Activated T-cell treated with anti-CD3 and anti-CD28 coated beads for 24 hours (primary cell): ENCODE results near the gene MCFD2.
"Not testable (repeated sequence)": the region's sequence is repeated elsewhere in the genome, so short reads cannot be mapped to it uniquely, and the experiment has no call there.

ENCODE experiments used
- DNase-seq: peaks from one replicate; pipeline ENCODE4 v3.0.0-alpha.2; 2020; ENCODE audit warnings: low read depth

The MCFD2 gene

DNA sequence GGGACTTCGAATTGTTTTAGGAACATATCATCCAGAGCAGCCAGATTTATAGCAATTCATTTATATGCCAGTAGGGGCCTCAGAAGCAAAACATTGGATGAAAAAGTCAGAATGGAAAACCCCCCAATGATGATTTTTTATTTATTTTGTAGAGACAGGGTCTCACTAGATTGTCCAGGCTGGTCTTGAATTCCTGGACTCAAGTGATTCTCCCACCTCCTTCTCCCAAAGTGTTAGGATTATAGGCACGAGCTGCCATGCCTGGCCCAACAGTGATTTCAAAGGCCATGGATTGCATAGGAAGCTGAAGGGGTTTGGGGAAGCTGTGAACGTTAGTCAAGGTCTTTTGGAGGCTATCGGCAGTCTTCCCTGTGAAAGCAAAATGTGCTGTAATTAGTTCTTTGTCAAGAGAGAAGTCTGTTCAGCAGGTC, 21.9 kb upstream of the MCFD2 start:
- DNase-seq = no peak

DNA sequence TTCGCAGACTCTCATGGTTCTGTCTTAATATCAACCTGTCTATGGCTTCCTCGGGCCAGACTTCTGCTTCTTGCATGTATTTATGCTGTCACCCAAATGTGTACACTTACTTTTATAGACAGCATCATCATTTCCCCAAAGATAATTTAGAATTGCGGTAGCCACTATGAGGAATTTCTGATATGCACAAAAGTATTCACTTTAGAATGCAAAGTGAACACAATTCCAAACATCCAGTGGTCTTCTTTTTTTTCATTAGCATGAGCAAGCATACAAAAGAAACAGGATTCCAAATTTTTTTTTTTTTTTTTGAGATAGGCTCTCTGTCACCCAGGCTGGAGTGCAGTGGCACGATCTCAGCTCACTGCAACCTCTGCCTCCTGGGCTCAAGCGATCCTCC, 21.0 kb upstream of the MCFD2 start:
- no peak for DNase-seq

DNA sequence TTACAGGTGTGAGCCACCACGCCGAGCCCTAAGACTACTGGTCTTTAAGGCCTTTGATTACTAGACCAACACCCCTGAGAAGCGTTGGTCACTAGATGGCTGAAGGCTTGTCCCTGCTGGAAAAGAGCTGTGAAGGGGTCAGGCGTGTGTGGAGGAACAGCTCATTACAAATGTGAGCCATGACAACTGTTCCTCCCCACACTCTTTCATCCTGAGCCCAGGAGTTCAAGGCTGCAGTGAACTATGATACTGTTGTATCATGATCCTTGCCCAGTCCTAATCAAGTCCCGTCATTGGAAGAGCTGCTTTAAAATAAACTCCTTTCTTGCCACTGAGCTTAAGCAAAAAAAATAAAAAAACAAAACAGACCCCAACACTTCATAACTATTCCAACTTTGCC, 19.5 kb upstream of the MCFD2 start:
- no peak for DNase-seq

DNA sequence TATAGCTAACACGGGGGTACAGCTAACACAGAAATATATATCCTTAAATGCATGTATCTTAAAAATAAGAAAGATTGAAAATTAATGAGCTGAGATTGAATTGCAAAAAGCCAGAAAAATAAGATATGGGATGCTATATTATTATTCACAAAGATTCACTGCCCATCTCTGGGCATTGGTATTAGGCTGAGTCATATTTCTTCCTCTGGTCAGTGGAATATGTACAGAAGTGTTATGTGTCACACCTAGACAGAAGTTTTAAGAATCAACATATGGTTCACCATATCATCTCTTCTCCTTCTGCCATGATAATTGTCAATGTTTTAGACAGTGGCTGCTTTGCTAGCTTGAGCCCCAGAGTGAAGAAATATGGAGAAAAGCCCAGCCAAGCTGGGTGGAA, 14.0 kb upstream of the MCFD2 start:
- no peak for DNase-seq

DNA sequence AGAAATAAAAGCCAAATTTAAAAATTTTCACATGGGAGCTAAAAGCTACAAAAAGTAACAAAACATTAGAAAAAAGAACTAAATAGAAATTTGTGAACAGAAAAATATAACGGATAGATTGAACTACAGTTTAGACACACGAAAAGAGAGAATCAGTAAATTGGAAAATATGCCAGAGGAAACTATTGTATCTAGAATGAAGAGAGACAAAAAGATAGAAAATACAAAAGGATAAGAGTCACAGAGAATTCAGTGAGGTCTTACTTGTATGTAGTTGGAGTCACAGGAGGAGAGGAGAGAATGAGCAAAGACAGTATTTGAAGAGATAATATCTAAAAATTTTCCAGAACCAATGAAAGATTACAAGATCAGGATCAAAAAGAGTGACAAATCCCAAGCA, 11.3 kb upstream of the MCFD2 start:
- DNase-seq = no peak

DNA sequence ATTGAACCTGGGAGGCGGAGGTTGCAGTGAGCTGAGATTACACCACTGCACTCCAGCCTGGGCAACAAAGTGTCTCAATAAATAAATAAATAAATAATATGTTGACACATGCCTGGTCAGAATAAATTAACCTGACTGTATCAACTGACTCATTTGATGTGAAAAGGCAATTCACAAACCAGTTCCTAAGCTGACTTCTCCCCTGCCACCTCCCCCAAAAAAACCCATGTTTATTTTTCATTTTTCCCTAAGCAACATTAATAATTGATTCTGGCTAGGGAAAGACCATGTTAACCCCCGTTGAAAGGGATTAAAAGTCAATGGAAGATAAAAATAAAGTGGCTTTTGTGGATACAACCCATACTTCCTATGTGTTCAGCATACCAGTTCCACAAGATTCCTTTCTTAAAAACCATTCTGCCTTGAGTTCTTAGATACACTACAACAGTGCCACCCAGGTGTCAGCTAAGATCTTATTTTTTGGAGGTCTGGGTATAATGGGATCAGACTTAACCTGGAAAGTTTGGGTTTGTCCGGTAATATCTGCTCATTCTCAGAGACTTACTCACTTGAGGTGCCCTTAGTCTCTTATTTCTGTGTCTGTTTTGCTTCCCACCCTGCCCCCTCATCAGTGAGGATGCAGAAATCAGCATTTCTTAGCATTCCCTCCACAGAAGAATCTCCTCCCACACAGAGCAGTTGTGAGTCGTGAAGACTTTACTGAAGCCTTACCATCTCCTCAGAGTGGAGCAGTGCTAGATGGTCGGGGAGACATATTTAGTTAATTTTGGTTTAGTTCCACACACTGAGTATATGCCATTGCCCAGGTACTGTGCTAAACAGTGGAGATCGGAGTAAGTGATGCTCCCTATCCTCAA, 10.1 kb upstream of the MCFD2 start:
- DNase-seq = no peak

DNA sequence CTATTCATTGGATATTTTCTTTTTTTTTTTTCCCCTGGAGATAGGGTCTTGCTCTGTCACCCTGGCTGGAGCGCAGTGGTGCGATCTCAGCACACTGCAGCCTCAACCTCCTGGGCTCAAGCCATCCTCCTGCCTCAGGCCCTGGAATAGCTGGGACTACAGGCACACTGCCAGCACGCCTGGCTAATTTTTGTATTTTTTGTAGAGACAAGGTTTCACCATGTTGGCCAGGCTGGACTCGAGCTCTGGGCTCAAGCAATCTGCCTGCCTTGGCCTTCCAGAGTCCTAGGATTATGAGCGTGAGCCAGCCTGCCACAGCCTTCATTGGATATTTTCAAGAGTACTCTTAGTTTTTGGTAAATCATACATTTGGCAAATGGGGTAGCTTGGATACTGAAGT, 9.0 kb upstream of the MCFD2 start:
- no peak for DNase-seq

DNA sequence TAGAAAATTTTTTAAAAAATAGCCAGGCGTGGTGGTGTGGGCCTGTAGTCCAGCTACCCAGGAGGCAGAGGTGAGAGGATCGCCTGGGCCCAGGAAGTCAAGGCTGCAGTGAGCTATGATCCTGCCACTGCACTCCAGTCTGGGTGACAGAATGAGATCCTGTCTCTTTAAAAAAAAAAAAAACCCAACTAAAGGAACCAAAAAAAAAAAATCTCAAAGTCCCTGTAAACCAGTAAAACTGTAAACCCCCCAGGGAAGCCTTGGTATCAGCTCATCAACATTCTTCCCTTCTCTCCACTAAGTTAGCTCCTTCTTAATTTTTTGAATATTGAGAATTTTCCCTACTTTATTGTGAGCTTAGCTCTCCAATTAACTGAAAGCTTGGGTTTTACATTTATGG, 8.4 kb upstream of the MCFD2 start:
- DNase-seq = no peak

DNA sequence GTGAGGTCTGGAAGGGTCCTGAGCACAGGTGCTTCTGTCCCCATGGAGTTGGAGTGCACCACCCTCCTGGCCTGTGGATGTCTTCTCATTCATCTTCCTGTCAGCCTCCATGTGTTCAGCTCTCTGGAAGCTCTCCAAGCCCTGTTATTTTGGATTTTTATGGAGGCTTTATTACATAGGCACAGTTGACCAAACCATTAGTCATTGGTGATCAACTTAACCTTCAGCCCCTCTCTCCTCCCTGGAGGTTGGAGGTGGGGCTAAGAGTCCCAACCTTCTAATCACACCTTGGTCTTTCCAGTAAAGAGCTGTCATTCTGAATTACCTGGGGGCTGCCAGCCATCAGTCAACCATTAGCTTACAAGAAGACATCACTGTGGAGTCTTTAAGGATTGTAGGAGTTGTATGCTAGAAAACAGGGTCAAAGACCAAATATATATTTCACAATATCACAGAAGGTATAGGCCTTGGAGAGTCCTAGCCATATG, 7.5 kb upstream of the MCFD2 start:
- DNase-seq = no peak

DNA sequence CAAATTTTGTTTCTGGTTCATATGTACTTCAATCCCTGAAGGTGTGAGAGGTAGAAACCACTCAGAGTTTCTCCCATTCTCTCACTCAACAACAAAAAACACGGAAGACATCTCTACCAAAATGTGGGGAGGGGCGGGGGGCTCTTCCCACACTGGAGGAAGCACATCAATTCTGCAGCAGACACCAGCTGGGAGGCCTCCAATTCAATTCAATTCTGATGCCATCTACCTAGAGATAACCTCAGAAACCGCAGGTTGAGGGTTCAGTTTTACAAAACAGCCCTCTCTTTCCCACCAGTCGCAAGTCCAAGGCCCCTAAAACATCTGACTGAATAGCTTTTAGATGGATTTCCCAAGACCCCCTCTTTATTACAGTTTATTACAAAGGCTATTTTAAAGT, 7.0 kb upstream of the MCFD2 start:
- no peak for DNase-seq

DNA sequence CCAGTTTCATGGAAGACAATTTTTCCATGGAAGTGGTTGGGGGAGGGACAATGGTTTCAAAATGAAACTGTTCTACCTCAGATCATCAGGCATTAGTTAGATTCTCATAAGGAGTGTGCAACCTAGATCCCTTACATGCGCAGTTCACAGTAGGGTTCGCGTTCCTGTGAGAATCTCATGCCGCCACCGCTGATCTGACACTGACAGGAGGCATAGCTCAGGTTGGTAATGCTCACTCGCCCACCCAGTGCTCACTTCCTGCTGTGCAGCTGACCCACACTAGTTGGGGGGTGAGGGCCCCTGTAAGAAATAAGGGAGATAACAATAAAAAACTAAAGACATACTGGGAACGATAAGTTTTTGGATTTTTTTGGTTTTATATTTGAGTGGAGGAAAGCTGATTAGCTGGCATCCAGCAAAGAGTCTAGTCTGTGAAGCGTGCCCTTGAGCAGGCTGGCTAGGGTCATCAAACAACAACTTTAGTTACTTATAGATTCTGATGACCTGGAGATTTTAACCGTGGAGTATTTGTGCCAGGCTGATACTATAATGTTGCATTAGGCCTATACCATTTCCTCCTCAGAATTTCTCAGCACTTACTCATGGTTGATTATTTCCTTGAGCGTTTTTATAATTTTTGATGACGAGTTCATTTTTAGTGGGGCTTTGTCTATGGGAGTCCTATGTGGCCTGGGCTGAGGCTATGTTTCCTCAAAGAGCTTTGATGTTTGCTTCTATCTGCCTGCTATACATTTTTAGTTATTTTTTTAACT, 6.3 kb upstream of the MCFD2 start:
- no peak for DNase-seq

DNA sequence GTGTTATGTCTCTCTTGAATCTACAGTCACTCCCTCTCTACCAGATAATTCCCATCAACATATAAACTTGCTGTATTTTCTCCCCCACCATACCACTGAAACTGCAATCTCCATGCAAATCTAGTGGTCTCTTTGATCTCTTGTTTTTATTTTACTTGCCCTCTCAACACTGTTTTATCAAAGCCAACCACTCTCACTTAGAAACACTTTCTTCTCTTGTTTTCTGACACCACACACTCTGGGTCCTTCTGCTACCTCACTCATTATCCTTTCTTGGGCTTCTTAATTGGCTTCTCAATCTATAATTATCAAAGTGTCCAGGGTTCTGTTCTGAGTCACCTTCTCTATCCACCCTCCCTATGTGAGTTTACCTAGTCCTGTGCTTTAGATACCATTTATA, 2.0 kb upstream of the MCFD2 start:
- no peak for DNase-seq

DNA sequence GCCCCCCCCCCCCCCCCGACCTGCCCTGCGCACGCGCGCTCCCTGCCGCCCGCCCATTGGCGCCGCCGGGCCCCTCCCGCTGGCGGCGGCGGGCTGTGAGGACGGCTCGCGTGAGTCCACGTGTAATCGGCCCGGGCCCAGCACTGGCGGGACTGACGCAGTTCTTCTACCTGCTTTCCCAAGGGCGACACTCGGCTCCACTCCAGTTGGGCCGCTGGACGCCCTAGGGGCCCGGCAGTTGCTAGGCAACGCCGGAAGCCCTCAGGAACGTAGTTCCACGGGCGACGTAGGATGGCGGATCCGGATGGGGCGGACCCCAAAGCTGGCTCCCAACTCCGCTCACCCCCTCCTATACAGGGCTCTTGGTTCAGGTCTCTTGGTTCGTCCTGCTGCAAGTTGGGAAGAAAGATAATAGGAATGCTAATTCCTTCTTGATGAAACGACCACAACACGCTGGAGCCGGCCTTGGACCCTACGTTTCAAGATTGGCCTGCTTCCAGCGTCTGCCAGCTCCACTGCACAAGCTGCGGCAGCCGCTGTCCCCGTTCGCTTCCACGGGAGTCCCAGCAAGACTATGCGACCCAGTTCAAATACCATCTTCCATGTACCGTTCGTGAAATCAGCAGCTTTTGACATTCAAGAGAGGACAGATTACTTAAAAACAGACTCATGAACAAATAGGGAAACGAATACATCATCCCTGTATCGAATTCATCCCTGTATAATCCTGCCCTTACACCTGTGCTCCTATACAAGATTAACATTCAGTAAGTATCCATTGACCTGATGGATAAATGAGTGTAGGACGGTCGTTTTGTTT, 415 bp upstream of the MCFD2 start:
- peak; percentile 74 for DNase-seq

DNA sequence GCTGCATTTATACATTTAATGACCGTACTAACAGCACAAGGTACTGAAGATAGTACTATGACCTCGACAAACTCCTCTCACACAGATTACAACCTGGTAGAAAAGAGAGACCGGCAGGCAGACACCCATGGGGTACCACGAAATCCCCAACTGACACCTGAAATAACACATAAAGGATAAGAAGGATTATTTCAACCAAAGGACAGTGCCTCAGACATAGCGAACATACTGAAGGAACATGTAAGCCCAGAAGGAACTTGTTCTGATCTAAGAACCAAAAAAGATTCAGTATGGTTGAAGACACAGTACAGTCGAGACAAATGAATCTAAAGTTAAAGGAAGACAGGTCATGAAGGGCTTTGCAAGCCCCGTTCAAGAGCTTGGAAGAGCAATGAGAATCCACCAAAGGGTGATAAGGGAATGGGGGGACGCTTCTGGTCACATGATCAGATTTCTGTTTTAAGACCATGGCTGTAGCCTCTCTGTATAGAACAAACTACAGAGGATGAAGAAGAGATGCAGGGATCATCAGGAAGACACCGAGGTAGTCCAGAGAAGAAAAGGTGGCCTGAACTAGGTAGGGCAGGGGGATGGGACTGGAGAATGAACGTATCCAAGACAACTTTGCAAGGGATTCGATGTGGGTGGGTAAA, 902 bp downstream of the MCFD2 start:
- DNase-seq = no peak

DNA sequence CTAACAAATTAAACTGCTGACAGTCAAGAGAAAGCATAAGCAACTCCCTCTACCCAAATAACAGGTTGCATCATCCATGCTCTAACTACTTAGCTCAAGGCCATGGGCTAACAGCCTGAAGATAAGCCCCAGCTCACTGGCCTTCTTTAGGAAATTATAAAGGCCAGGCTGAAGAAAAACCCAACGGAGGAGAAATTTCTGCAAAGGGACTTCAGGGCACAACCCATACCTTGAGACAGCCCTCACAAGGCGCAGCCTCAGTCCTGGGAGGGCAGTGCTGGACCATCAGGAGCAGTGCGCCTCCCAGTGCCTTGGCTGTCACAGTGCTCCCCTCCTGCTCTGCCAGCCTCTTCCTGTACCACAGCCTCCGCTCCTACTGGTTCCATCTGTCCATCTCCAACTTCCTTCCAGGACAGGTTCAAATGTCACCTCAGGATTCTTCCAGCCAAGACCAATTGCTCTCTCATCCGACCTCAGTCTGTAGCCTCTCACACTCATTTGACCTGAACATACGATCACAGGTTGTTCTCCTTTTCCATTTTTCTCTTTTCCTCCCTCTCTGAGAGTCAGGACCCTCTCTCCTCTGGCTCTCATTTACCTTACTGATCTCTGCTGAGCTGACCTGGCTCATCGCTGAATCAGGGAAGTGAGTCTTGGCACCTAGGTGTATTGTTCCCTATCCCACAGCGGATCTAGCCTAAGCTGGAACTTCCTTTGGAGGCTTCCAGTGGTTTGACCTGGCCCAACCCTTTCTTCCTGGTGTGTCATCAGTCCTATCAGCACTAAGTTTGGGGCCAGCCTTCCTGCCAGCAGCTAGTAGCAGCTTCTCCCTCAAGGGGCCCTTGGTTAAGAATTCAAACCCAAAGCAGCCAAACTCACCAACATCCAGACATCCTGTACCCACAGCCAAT, 1.9 kb downstream of the MCFD2 start:
- no peak for DNase-seq

DNA sequence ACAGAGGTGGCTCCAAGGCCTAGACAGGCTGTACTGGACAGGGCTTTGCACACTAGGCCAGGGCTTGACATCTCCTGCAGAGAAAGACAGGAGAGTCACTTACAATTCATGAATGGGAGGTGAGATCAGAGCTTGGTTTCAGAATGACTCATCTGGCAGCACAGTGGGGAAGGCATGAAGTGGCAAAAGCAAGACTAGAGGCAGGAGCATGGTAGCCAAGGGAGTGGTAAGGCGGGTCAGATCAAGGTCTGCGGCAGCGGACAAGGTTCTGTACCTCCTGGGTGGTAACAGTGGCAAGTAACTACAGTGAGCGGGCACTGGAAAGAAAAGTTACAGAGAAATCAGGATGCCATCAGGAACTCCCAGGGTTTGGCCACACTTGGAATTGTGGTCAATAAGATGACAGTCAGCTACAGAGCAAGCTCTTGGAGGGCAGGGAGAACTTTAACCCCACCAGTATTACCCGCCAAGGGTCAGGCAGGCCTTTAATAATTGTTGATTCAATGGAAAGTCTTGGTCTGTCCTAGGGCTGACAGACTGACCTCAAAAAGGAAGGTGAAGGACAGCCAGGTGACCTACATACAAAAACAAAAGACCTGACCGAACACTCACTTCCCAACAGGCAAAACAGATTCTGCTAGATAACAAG, 5.7 kb downstream of the MCFD2 start:
- DNase-seq = peak; percentile 16

DNA sequence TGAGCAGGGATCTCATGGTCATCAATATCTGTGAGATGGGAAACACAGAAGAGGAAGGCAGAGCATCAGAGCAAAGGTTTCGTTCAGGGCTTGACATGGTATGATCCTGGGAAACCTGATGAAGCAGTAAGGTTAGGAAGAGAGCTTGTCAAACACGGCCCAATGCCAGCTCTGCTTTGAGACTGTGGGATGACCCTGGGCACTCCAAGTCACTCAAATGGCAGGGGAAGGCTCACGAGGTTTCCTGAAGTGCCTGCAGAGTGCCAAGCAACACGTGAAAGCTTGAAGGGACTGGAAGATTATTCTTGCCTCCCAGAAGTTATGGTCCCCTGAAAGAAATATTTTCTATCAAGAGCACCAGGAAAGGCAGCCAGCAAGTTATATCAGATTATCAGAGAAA, 6.5 kb downstream of the MCFD2 start:
- no peak for DNase-seq

DNA sequence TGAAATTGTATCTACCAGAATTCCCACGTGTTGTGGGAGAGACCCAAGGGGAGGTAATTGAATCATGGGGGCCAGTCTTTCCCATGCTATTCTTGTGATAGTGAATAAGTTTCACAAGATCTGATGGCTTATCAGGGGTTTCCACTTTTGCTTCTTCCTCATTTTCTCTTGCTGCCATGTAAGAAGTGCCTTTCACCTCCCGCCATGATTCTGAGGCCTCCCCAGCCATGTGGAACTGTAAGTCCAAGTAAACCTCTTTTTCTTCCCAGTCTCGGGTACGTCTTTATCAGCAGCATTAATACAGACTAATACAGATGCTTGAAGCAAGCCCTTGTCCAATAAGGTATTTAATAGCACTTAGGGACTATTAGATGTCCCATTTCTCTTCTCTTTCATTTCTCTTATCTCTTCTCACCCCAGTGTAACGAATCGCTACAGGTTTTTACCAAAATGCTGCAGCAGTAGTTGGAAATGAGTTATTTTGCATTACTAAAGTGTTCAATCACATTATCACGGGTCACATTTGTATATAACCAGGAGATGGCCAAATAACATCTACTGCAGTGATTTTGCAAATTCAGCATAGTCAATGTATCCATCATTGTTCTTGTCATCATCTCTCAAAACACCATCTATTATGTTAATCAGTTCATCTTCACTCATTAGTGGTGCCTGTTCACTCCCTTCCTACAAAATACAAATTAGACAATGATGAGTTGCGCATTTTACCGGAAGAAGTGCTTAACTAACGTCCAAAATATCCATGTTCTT, 10.5 kb downstream of the MCFD2 start:
- DNase-seq = not testable (repeated sequence)

DNA sequence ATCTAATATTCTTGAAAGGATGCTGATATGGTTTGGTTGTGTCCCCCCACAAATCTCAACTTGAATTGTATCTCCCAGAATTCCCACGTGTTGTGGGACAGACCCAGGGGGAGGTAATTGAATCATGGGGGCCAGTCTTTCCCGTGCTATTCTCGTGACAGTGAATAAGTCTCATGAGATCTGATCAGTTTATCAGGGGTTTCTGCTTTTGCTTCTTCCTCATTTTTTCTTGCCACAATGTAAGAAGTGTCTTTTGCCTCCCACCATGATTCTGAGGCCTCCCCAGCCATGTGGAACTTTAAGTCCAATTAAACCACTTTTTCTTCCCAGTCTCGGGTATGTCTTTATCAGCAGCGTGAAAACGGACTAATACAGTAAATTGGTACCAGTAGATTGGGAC, 12.6 kb downstream of the MCFD2 start:
- DNase-seq = not testable (repeated sequence)
